ENCODE data around the gene OR2AP1. TPM values are rescaled to one million over a fixed set of nuclear protein-coding genes. Genes with fewer than 3 reads are reported as not detected.
"Not testable (repeated sequence)": the region's sequence is repeated elsewhere in the genome, so short reads cannot be mapped to it uniquely, and the experiment has no call there.

Gene OR2AP1
- not detected for total RNA-seq

- no peak within 1 kb of the TSS for H3K27ac ChIP-seq
- peaks cover 18% of the 10 kb centered on the region for H3K9me3 ChIP-seq
- no peaks in the 10 kb centered on the region for H3K27me3 ChIP-seq
- H3K4me3 ChIP-seq = no peak within 1 kb of the TSS
- WGBS = 93% methylated on average over 1 of the region's 1 CpG
- no peak for DNase-seq (ENCODE audit: low spot score in 2 of 2)
- no peaks in the 10 kb centered on the region for H3K36me3 ChIP-seq
- no peaks in the 10 kb centered on the region for H3K4me1 ChIP-seq
- TF ChIP-seq POLR2A (IDR thresholded peaks at IDR 0.05) (no peak), EP300 (IDR thresholded peaks at IDR 0.05) (no peak), POLR2AphosphoS5 (IDR thresholded peaks at IDR 0.05) (no peak)
- TF ChIP-seq, protein P1, sequence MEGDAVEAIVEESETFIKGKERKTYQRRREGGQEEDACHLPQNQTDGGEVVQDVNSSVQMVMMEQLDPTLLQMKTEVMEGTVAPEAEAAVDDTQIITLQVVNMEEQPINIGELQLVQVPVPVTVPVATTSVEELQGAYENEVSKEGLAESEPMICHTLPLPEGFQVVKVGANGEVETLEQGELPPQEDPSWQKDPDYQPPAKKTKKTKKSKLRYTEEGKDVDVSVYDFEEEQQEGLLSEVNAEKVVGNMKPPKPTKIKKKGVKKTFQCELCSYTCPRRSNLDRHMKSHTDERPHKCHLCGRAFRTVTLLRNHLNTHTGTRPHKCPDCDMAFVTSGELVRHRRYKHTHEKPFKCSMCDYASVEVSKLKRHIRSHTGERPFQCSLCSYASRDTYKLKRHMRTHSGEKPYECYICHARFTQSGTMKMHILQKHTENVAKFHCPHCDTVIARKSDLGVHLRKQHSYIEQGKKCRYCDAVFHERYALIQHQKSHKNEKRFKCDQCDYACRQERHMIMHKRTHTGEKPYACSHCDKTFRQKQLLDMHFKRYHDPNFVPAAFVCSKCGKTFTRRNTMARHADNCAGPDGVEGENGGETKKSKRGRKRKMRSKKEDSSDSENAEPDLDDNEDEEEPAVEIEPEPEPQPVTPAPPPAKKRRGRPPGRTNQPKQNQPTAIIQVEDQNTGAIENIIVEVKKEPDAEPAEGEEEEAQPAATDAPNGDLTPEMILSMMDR (IDR thresholded peaks at IDR 0.05) = no peak
Measured at GRCh38 chr12:55572168-55572567, at the start of gene OR2AP1. Gene OR2AP1 (plus strand): TSS chr12:55572468. CDS start chr12:55574415, 1,947 bp downstream.

GRCh38 chr12:55548235-55548634 lies 24.0 kb upstream of the OR2AP1 start:
- not testable (repeated sequence) for DNase-seq (ENCODE audit: low spot score in 2 of 2); H3K27me3 ChIP-seq; H3K4me1 ChIP-seq; H3K36me3 ChIP-seq; H3K27ac ChIP-seq; H3K4me3 ChIP-seq; H3K9me3 ChIP-seq
- WGBS = 57% methylated on average over 2 of the region's 2 CpGs

- no peak overlapping the region for H3K4me3 ChIP-seq
- DNase-seq (ENCODE audit: low spot score in 2 of 2) = no peak
- H3K27me3 ChIP-seq = no peaks in the 10 kb centered on the region
- no peaks in the 10 kb centered on the region for H3K4me1 ChIP-seq
- TF ChIP-seq, protein P1 (IDR thresholded peaks at IDR 0.05) = no peak
- TF ChIP-seq POLR2A (IDR thresholded peaks at IDR 0.05) = no peak
- H3K36me3 ChIP-seq = no peaks in the 10 kb centered on the region
- H3K27ac ChIP-seq = no peak overlapping the region
- H3K9me3 ChIP-seq = no peaks in the 10 kb centered on the region
Measured at GRCh38 chr12:55548756-55549155, 23.5 kb upstream of the OR2AP1 start.

DNA sequence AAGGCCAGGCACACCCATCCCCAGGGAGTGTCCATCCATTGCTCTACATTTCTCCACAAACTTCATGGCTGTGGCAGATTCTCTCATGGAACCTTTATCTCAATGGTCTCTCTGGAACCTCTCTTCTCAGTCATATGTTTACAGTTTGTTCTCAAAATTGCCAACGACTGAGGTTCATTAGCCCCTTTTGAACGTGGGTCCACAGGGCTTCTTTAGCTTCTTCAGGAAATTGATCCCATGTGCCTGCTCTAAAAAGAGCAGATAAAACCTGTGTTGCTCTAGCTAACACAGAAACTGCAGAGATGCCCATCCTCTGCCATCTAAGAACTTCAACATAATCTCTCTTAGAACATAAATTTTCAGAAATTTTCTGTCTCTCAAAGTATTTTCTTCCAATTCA lies 23.0 kb upstream of the OR2AP1 start, which contains the start of gene OR6C4:
OR6C4 (plus strand) TSS at position 301 of the 400 bp plus-strand sequence. CDS start 1,625 bp downstream, outside the sequence.
- no peaks in the 10 kb centered on the region for H3K27me3 ChIP-seq
- no peaks in the 10 kb centered on the region for H3K36me3 ChIP-seq
- no peaks in the 10 kb centered on the region for H3K4me1 ChIP-seq
- H3K4me3 ChIP-seq = no peak within 1 kb of the TSS
- TF ChIP-seq POLR2AphosphoS5 (IDR thresholded peaks at IDR 0.05) = no peak
- no peak for TF ChIP-seq POLR2A (IDR thresholded peaks at IDR 0.05)
- no peak for TF ChIP-seq EP300 (IDR thresholded peaks at IDR 0.05)
- TF ChIP-seq, protein P1 (IDR thresholded peaks at IDR 0.05) = no peak
- WGBS = 24% methylated on average over 2 of the region's 2 CpGs
- H3K27ac ChIP-seq = no peak within 1 kb of the TSS
- no peaks in the 10 kb centered on the region for H3K9me3 ChIP-seq
- no peak for DNase-seq (ENCODE audit: low spot score in 2 of 2)

DNA sequence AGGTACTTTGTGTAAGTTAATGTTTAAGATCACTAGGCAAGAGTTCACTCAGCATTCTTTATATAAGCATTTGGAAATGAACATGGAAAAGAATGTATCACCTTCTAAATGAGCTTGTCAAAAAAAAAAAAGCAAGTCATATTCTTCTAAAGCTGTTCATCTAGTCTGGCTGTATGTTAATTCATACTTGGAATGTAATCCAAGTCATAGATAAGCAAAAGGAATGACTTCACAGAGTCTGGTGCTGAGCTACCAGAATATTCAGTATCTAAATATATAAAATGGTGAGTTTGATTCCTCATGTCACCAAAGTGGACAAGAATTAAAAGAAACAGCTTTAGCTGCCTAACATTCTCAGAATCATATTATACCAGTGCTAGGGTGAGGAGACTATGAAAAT lies 18.0 kb upstream of the OR2AP1 start:
- no peaks in the 10 kb centered on the region for H3K36me3 ChIP-seq
- no peak for TF ChIP-seq POLR2AphosphoS5 (IDR thresholded peaks at IDR 0.05)
- TF ChIP-seq POLR2A (IDR thresholded peaks at IDR 0.05) = no peak
- TF ChIP-seq, protein P1 (IDR thresholded peaks at IDR 0.05) = no peak
- no peak for TF ChIP-seq EP300 (IDR thresholded peaks at IDR 0.05)
- DNase-seq (ENCODE audit: low spot score in 2 of 2) = no peak
- H3K27ac ChIP-seq = no peak overlapping the region
- H3K9me3 ChIP-seq = peaks cover 17% of the 10 kb centered on the region
- H3K4me3 ChIP-seq = no peak overlapping the region
- no peaks in the 10 kb centered on the region for H3K27me3 ChIP-seq
- H3K4me1 ChIP-seq = no peaks in the 10 kb centered on the region

- DNase-seq (ENCODE audit: low spot score in 2 of 2); H3K36me3 ChIP-seq; H3K4me1 ChIP-seq; H3K27me3 ChIP-seq; H3K27ac ChIP-seq; H3K4me3 ChIP-seq: not testable (repeated sequence)
- H3K9me3 ChIP-seq = peaks cover 18% of the 10 kb centered on the region
Measured at GRCh38 chr12:55570060-55570459, 2.2 kb upstream of the OR2AP1 start.

DNA sequence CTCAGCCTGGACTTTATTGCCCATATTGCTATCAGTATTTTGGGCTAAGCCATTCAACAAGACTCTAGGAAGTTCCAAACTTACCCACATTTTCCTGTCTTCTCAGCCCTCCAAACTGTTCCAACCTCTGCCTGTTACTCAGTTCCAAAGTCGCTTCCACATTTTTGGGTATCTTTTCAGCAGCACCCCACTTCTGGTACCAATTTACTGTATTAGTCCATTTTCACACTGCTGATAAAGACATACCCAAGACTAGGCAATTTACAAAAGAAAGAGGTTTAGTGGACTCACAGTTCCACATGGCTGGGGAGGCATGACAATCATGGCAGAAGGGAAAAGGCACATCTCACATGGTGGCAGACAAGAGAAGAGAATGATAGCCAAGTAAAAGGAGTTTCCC lies 1.6 kb upstream of the OR2AP1 start:
- DNase-seq (ENCODE audit: low spot score in 2 of 2); H3K27ac ChIP-seq; H3K4me1 ChIP-seq; H3K36me3 ChIP-seq; H3K4me3 ChIP-seq; H3K27me3 ChIP-seq: not testable (repeated sequence)
- WGBS = 93% methylated on average over 1 of the region's 1 CpG
- H3K9me3 ChIP-seq = peaks cover 18% of the 10 kb centered on the region
